Hematopoietic multipotent progenitor cell treated with erythropoietin and hydrocortisone succinate and interleukin-3 and kit ligand, for 8 days (in vitro differentiated cells): Measurements from ENCODE around the gene UST.
A peak's percentile ranks its signal among the peaks of the same experiment; 100 is the strongest.
"Not testable (repeated sequence)": the region's sequence is repeated elsewhere in the genome, so short reads cannot be mapped to it uniquely, and the experiment has no call there.

ENCODE experiments used
- DNase-seq: peaks from one replicate; pipeline ENCODE4 v3.0.0-alpha.2; 2015

UST gene

DNA sequence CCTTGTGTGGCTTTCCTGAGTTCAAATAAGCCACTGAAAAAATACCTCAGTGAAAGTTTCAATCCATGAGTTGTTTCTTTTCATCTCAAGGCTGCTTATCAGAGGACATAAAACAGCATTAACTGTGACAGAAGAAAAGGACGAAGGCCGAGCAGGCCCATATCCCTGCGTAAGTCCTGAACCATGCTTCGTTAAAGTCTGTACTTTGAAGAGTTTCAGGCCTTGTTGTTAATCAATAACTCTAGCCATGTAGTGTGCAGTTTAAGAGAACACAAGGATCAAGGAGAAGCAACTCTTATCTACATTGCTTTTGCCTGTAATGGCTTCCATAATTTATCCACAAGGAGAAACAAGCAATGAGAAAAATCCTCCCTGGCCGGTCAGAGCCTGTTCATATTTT is 165.4 kb downstream of the UST start:
- DNase-seq = no peak

DNA sequence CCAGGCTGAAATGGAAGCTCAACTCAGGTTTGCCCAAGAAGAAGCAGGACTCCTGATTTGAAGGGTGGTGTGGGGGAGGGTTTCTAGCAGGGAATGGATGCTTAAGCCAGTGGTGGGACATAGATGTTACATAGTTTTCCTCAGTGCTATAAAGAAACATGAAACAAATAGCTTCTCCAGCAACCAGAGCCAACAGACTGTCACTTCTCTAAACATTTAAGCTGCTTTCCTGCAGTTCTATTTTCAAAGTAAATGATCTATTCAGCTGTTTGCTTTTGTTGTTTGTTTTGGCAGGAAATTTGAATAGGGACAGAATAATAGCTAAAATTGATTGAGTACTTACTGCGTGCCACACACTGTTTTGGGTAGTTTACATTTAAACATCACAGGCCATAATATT is 169.0 kb downstream of the UST start:
- no peak for DNase-seq

- DNase-seq = not testable (repeated sequence)
Observed at GRCh38 chr6:148916485-148916884, 169.7 kb downstream of the UST start.

GRCh38 chr6:148924226-148925012 is 177.6 kb downstream of the UST start:
- DNase-seq = no peak

DNA sequence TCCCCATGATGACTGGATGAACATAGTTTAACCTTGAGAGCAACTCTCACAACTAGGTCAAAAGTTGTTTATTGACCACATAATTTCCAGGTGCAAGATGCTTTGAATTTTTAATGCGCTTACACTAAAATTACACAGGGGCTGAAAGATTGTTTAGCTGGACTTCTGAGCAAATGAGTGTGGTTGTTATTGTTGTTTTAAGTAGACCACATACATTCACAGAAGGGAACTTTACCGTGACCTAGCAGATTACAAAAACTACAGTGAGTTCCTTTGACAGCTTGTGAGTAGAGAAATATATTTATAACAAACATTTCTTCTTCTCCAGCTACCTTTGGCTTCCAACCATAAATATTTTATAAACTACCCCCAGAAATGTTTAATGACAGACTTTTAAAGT is 178.9 kb downstream of the UST start:
- no peak for DNase-seq

- no peak for DNase-seq
Observed at GRCh38 chr6:148926478-148926877, 179.6 kb downstream of the UST start.

DNA sequence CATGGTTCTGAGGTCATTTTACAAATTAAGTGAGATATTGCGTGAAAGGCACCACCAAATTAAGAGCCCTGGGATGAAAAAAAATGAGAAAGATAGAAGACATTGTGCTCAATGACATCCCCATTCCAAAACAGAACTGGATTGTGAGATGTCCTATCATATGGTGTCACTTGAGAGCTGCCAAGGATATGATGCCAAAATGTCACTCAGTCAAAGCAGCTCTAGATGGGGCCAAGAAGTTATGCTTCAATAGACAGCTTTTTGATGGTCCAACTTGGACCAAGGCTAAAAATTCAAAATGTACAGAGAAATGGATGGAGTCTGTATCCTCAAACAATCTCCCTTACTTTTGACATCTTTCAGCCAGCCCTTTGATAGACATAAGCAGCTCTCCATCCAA is 180.8 kb downstream of the UST start:
- DNase-seq = no peak

- no peak for DNase-seq
Observed at GRCh38 chr6:148928811-148929210, 182.0 kb downstream of the UST start.

DNA sequence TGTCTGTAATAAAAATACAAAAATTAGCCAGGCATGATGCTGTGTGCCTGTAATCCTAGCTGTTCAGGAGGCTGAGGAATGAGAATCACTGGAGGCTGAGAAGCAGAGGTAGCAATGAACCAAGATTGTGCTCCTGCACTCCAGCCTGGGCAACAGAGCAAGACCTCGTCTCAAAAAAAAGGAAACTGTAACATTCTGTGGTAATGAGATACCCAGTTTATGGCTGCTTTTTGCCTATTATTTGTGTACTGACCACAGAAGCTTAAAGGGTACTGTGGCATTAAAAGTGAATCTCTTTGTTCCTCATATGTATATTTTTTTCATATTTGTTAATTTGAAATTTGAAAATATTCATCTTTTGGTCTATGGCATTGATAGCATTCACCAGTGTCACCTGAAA is 185.4 kb downstream of the UST start:
- DNase-seq = no peak

DNA sequence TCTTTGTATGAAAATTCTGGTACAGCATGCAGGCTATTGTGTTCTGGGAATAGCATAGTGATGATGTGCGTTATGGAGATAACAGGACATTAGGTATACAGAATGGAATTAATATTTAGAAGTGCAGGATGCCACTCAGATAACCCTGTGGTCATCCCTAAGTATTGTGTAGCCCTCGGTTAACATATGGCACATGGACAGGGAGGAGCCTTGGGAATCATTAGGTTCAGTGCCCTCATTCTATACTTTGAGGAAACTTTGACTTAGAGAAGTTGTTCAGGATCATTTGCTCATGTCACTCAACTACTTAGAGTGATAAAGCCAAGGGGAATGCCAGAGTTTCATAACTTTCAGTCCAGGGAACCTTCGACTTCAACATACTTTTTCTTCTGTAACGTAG is 185.9 kb downstream of the UST start:
- no peak for DNase-seq

- no peak for DNase-seq
Observed at GRCh38 chr6:148934539-148934938, 187.7 kb downstream of the UST start.

DNA sequence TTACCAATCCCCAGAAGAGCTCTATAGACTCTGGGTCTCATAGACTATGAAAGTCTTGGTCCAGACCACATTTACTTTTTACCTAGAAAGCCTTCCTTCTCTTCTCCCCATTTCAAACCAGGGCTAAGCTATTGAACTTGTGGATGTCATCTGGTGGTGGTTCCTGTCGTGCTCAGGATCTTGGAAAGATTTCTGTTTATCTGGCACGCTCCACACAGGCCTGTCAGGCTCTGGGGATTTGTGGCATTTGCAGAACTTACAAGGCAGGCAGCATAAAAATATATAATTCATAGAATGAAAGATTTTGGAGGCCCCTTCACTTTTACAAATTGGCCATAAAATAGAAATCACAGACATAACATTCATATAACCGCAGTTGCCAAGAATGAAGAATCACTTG is 188.1 kb downstream of the UST start:
- no peak for DNase-seq

DNA sequence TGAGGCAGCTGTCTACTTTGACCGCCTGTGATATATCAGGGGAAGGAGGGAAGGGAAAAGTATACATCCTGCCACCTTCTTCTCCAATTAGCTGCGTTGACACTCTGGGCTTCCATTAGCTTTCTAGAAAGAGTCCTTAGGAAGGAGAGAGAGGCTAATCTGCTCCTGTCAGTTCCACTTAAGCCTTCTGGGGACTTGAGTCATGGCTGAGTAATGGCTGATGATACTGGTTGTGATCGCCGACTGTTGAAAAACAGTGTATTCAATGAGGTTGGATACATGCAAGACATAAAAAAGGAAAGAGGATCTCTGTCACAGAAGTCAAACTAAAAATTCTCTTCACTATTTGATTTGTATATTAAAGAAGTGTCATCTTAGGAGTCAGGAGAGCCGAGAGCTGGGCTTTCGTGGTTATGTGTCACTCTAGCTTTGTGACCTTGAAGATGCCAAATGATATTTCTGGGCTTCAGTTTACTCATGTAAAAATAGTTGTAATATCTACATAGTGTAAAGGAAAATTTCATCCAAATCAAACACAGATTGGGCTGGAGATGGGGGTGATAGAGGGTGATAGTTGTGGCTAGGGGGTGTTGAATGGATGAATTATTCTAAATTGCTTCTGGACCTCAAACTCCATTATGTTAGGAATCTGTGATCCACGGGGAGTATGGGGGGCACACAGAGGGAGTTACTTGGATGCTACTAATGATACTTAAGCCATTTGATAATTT is 189.0 kb downstream of the UST start:
- DNase-seq = no peak

DNA sequence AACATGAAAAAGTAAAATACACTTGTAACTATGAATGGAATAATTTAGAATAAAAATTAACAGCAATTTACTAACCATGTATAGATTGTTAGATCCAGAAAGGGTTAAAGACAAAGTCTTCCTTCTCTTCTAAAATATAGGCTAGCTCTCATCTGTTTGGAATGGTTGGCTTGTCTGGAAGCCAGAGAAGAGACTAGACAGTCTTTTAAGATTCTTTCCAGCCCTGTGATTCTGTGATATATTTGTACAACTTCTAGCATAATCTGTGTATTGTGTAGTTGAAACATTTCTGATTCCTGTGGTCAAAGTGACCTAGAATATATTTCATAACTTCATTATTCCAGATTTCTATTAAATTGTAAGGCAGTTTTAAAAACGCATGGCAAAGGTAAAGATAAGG is 196.6 kb downstream of the UST start:
- no peak for DNase-seq

GRCh38 chr6:148944608-148945007 is 197.8 kb downstream of the UST start:
- no peak for DNase-seq

- no peak for DNase-seq
Observed at GRCh38 chr6:148945301-148946021, 198.6 kb downstream of the UST start.

DNA sequence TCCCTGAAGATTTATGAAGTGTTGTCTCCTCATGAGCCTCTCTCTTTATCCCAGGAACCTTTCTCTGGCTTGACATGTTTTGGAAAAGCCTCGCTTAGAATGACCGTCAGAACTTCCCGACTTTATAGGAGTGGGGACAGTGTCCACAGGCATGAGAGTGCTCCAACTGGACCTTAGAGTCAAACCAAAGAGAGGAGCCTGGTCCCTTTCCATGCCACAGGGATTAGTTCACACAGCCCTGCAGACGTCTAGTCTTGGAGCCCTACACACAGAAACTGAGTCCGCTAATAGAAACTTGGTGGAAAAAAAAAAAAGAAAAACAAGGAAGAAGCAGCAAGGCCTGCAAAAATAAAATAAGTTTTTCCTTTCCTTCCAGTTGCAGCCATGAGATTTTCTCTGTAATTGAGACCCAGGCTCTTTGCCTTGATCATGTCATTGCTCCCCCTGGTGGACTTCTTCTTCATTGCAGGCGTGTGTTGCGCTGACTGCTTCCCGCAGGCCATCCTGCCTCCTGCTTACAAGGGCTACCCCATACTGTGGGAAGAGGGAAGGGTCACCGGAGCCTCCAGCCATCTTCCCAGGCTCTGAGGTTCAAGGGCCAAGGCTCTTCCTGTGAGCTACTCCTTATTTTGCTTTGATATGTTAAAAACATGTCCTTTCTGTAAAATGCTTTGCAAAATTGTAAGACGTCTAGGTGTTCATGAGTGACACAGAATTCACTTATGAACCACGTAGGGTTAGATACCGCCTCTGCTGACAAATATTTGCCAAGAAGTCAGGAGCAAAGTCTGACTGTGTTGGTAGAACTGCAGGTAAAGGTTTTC is 201.0 kb downstream of the UST start:
- peak; percentile 68 for DNase-seq

GRCh38 chr6:148951662-148952061 is 204.8 kb downstream of the UST start:
- no peak for DNase-seq

DNA sequence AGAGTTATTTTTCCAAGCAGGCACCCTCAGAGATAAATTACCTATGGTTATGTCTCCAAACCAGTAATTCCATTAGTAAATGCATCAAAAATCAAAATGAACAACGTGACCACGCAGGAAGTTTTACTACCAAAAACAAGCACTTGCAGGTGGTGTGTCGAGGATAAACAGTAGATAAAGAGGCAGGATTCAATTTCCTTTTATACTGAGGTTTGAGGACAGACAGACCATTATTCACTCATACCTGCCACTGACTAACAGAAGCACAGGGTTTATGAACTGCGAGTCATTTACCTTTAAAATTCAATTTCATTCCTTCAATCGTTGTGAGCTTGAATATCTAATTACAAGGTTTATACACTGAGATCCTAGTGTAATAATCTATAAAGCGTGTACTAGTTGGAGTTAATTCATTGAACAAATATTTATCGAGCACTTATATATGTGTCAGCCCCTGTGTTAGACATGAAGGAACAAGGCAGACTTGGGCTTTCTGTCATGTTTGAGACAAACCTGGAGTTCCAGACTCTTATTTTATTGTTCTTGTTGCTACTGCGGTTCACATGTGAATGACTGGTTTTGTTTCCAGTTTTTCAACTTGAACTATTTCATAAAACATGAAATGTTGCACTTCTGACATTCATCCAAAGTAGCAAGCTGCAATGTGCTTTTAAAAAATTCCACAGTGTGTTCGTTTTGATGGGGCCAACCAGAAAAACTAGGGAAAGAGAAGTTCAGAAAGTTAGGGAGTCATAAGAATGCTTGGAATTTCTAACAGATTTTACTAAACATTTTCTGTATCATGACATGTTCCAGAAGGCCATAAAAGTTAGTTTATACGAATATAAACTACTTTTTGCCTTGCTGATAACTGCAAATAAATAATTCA is 205.6 kb downstream of the UST start:
- no peak for DNase-seq

DNA sequence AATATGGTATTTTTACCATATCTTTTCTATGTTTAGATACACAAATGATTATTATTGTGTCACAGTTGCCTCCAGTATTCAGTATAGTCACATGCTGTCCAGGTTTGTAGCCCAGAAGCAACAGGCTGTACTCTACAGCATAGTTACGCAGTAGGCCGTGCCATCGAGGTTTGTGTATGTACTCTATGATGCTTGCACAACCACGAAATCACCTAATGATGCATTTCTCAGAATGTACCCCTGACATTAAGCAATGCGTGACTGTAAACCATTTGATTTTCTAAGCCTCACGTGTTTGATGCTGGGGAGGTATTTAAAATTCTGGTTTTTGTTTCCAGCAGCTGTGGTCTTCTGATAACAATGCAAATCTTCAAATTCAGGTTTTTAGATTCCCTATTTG is 207.6 kb downstream of the UST start:
- DNase-seq = no peak

- no peak for DNase-seq
Observed at GRCh38 chr6:148954934-148955333, 208.1 kb downstream of the UST start.

DNA sequence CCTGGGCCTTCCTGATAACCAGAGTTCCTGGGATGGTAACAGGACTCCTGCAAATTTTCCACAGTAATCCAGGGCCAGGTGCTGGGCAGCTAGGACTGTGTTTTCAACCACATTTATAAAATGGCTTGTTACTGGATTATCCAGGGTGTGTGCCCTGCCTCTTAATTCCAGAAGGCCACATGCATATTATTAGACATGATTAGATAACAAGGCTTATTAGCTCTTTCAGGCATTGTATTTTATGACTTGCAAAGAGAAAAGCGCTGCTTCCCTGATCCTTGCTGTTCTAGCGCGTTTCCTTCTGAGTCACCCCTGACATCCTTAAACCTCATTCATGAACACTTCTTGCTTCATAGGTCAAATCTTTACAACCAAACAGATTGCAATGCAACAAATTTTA is 208.6 kb downstream of the UST start:
- no peak for DNase-seq
